Activated CD8-positive, alpha-beta T cell treated with anti-CD3 and anti-CD28 coated beads for 36 hours (primary cell): Measurements from ENCODE around the gene MTTP. TPM values are rescaled to one million over a fixed set of nuclear protein-coding genes. Genes with fewer than 3 reads are reported as not detected.

ENCODE experiments used
- ATAC-seq: fragments of 200-7000 bp; cut with Tn5 transposase; one replicate; pipeline ENCODE4 v1.10.0; 2021; ENCODE audit warnings: mild to moderate bottlenecking, moderate library complexity
- CTCF ChIA-PET: fragments of 350-600 bp; sonication (Branson Sonifier 250); formaldehyde crosslinking; loops from one replicate; lab custom pipeline; 2021; ENCODE audit warnings: antibody characterized with exemption; lab: Charles Lee
- POLR2A ChIA-PET: fragments of 350-600 bp; sonication (Branson Sonifier 250); formaldehyde crosslinking; loops from one replicate; lab custom pipeline; 2021; ENCODE audit warnings: antibody characterized with exemption; lab: Charles Lee
- DNase-seq: peaks from one replicate; pipeline ENCODE4 v3.0.0-alpha.2; 2020
- H3K27ac Mint-ChIP-seq: one replicate; pipeline ENCODE4 v1.8.0; 2021; ENCODE audit warnings: mild to moderate bottlenecking, mixed read lengths
- H3K27me3 Mint-ChIP-seq: one replicate; pipeline ENCODE4 v1.8.0; 2021; ENCODE audit warnings: mixed read lengths
- H3K36me3 Mint-ChIP-seq: one replicate; pipeline ENCODE4 v1.8.0; 2021; ENCODE audit warnings: low read depth, mixed read lengths
- H3K4me1 Mint-ChIP-seq: one replicate; pipeline ENCODE4 v1.8.0; 2021; ENCODE audit warnings: low read depth, mixed read lengths
- H3K4me3 Mint-ChIP-seq: one replicate; pipeline ENCODE4 v1.8.0; 2021; ENCODE audit warnings: mild to moderate bottlenecking, moderate library complexity, mixed read lengths
- H3K9me3 Mint-ChIP-seq: one replicate; pipeline ENCODE4 v1.8.0; 2021; ENCODE audit warnings: mixed read lengths
- intact Hi-C: fragments of 100-400 bp; cut with micrococcal nuclease; formaldehyde crosslinking; loops from one replicate; pipeline ENCODE4 v1.10.0; 2022
- total RNA-seq, 2 experiments: library from RNA; stranded (reverse); gene quantifications; one replicate each; pipeline ENCODE4 v1.2.3, GENCODE V29; 2021
- TF ChIP-seq, protein P1 (sequence below): fragments of 200-600 bp; IDR thresholded peaks from one replicate; pipeline ENCODE4 v1.8.0; 2022; ENCODE audit warnings: antibody characterized with exemption, mild to moderate bottlenecking

The MTTP gene
- total RNA-seq, 2 experiments from 2014 or later, result 0.45 to 0.59 TPM

DNA sequence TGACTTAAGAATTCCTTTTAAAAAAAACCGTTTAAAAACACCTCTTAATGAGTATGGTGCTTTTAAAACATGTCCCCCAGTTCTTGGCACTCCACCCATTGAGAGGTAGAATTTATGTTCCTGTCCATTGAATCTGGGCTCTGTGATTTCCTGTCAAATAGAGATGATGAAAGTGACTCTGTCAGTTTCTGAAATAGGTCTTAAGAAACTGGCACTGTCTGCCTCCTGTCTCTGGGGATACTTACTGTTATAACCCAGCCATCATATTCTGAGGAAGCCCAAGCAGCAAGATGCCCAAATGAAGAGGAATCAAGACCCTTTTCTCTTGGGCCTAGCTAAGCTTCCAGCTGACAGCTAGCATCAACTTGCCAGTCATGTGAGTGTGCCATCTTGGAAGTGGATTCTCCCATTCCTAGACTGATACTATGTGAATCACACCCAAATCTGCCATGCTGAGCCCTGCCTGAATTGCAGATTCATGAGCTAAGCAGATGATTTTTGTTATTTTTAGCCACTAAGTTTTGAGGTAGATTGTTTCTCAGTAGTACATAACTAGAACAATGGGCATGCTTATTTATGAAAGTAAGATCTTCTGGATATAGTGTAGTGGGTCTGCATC, 60.2 kb downstream of the MTTP start:
- H3K9me3 Mint-ChIP-seq, result no peaks in the 10 kb centered on the region
- H3K4me1 Mint-ChIP-seq, result peaks cover 4% of the 10 kb centered on the region
- TF ChIP-seq, protein P1, sequence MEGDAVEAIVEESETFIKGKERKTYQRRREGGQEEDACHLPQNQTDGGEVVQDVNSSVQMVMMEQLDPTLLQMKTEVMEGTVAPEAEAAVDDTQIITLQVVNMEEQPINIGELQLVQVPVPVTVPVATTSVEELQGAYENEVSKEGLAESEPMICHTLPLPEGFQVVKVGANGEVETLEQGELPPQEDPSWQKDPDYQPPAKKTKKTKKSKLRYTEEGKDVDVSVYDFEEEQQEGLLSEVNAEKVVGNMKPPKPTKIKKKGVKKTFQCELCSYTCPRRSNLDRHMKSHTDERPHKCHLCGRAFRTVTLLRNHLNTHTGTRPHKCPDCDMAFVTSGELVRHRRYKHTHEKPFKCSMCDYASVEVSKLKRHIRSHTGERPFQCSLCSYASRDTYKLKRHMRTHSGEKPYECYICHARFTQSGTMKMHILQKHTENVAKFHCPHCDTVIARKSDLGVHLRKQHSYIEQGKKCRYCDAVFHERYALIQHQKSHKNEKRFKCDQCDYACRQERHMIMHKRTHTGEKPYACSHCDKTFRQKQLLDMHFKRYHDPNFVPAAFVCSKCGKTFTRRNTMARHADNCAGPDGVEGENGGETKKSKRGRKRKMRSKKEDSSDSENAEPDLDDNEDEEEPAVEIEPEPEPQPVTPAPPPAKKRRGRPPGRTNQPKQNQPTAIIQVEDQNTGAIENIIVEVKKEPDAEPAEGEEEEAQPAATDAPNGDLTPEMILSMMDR, result no peak
- intact Hi-C loops, result no loop called here
- H3K4me3 Mint-ChIP-seq, result no peak overlapping the region
- no peak overlapping the region for H3K27ac Mint-ChIP-seq
- H3K27me3 Mint-ChIP-seq, result peaks cover 13% of the 10 kb centered on the region
- no peak for ATAC-seq
- no peaks in the 10 kb centered on the region for H3K36me3 Mint-ChIP-seq
- ChIA-PET CTCF (no interaction called here), POLR2A (no interaction called here)
- no peak for DNase-seq

DNA sequence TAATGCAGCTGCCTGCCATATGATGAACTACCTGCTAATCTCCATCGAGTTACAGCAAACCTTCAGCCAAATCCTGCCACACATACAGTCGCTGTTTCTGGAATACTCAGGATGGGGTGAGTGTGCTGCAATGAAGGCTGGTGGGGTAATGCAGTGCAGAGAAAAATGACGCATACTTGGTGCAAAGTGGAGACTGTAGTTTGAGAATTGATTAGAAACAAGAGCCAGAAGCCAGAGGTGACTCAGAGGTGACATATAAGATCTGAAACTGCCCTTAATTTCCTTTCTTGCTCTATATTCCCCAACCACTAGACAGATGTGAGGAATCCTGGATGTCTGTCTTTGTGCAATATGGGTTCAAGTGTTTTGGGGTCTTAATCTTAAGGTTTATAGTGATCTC, 61.0 kb downstream of the MTTP start:
- peaks cover 16% of the 10 kb centered on the region for H3K27me3 Mint-ChIP-seq
- no peak overlapping the region for H3K4me3 Mint-ChIP-seq
- H3K27ac Mint-ChIP-seq, result no peak overlapping the region
- no peaks in the 10 kb centered on the region for H3K4me1 Mint-ChIP-seq
- TF ChIP-seq, protein P1, result no peak
- DNase-seq (no peak), ATAC-seq (no peak)
- no peaks in the 10 kb centered on the region for H3K36me3 Mint-ChIP-seq
- H3K9me3 Mint-ChIP-seq, result no peaks in the 10 kb centered on the region
- ChIA-PET CTCF (no interaction called here), POLR2A (no interaction called here)
- intact Hi-C loops, result no loop called here

DNA sequence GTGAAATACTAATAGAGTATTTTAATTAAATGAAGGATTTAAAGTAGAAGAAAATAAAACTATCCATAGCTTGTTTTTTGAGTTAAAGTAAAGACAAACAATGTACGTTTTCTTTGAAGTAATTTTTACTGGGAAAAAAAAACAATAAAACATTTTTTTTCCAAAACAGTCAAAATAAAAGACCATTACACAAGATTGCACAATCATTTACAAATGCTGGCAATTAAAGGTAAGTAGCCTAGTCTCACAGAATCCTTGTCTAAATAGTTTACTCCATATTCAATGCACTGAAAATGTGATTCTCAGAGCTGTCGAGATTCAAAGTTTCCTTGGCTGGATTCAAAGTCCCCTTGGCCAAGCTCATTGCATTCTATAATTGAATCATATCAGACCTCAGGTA, 61.8 kb downstream of the MTTP start:
- TF ChIP-seq, protein P1, result no peak

DNA sequence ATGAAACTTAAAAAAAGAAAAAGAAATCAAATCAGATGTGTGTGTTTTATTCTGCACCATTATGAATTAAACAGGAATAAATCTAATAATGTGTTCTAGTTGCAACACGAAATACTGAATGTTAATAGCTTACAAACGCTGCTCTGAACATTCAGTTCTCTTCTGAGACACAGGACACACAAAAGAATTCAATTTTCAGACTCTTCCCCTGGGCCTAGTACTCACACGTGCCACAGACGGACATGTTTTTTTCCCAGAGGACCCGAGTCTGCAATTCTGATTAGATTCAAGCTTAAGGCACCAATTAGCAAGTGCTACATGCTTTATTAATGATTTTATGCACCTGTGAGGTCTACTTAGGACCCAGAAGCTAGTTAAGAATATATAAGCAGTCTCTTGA, 62.5 kb downstream of the MTTP start:
- Mint-ChIP-seq H3K36me3 (no peaks in the 10 kb centered on the region), H3K9me3 (no peaks in the 10 kb centered on the region), H3K4me1 (no peaks in the 10 kb centered on the region), H3K27ac (no peak overlapping the region), H3K27me3 (peaks cover 13% of the 10 kb centered on the region), H3K4me3 (no peak overlapping the region)
- POLR2A ChIA-PET, result no interaction called here
- ATAC-seq, result no peak
- intact Hi-C loops, result no loop called here
- TF ChIP-seq, protein P1, result no peak
- CTCF ChIA-PET, result interaction anchor here (1.1 kb wide), 1 partner anchor 11 kb away, joined by 3 read pairs; no protein-coding TSS in a partner anchor
- DNase-seq, result no peak

More for the DNA sequence above, 61.8 kb downstream of the MTTP start:
- ChIA-PET POLR2A (no interaction called here), CTCF (interaction anchor here (1.1 kb wide), 1 partner anchor 12 kb away, joined by 3 read pairs; no protein-coding TSS in a partner anchor)
- no peaks in the 10 kb centered on the region for H3K4me1 Mint-ChIP-seq
- DNase-seq (no peak), ATAC-seq (no peak)
- no peak overlapping the region for H3K27ac Mint-ChIP-seq
- intact Hi-C loops, result no loop called here
- H3K36me3 Mint-ChIP-seq, result no peaks in the 10 kb centered on the region
- H3K9me3 Mint-ChIP-seq, result no peaks in the 10 kb centered on the region
- no peak overlapping the region for H3K4me3 Mint-ChIP-seq
- H3K27me3 Mint-ChIP-seq, result peaks cover 16% of the 10 kb centered on the region

DNA sequence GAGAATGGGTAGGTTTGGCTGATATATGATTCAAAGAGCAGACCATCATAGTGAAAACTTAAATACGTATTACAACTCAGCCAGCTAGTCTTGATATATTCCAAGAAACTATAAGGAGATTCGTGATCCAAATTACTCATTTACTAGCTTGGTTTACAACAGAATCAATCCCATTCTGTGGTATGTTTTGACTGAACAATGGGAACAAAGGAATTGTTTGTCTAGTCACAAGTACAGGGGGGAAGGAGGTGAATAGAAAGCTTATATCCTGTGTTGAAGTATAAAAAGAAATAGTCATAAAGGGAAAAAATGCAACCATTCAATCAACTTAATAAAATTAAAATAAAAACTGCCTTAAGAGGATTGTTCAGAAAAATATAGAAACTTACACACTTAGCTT, 66.1 kb downstream of the MTTP start:
- Mint-ChIP-seq H3K27ac (no peak overlapping the region), H3K36me3 (no peaks in the 10 kb centered on the region), H3K4me3 (no peak overlapping the region), H3K27me3 (peaks cover 11% of the 10 kb centered on the region), H3K9me3 (no peaks in the 10 kb centered on the region), H3K4me1 (no peaks in the 10 kb centered on the region)
- POLR2A ChIA-PET, result no interaction called here
- intact Hi-C loops, result no loop called here
- CTCF ChIA-PET, result no interaction called here
- ATAC-seq (no peak), DNase-seq (no peak)
- TF ChIP-seq, protein P1, result no peak
